GM12878 (cell line): Measurements from ENCODE around the gene MLLT3. TPM values are rescaled to one million over a fixed set of nuclear protein-coding genes. Genes with fewer than 3 reads are reported as not detected.

Source experiments
- ASH2L ChIP-seq: fragments of 300-600, 200-600 bp; sonication (generic); IDR thresholded peaks from 2 replicates; pipeline ENCODE4 v1.6.1; 2017; ENCODE audit warnings: low read depth, mild to moderate bottlenecking, borderline replicate concordance
- ATF2 ChIP-seq: IDR thresholded peaks from 2 replicates; pipeline ENCODE4 v1.6.1; 2012; ENCODE audit warnings: low read length, inconsistent platforms
- BCL3 ChIP-seq: IDR thresholded peaks from 2 replicates; pipeline ENCODE4 v1.6.1; 2011; ENCODE audit warnings: borderline replicate concordance, low read depth, mild to moderate bottlenecking, moderate library complexity, low read length; ENCODE audit not compliant: insufficient read depth, poor library complexity, severe bottlenecking
- BHLHE40 ChIP-seq, 2 experiments: fragments of 450-650 bp in 1 of 2; IDR thresholded peaks; 2 replicates each; pipeline ENCODE4 v1.6.1; 2011 to 2017; ENCODE audit warnings: low read depth in 2 of 2, borderline replicate concordance in 1 of 2, improper control_type of control experiment in 1 of 2, low read length in 1 of 2, mild to moderate bottlenecking in 1 of 2
- CBFB ChIP-seq: IDR thresholded peaks from 2 replicates; pipeline ENCODE4 v1.6.1; 2016; ENCODE audit warnings: antibody characterized with exemption, low read depth
- CEBPZ ChIP-seq: fragments of 150-350 bp; IDR thresholded peaks from 2 replicates; pipeline ENCODE4 v1.6.1; 2016; ENCODE audit warnings: low read depth, low read length
- CREB1 ChIP-seq: IDR thresholded peaks from 2 replicates; pipeline ENCODE4 v1.6.1; 2012; ENCODE audit warnings: low read depth, mild to moderate bottlenecking, inconsistent platforms
- DPF2 ChIP-seq: fragments of 450-650 bp; IDR thresholded peaks from 2 replicates; pipeline ENCODE4 v1.6.1; 2017; ENCODE audit warnings: mild to moderate bottlenecking
- ELK1 ChIP-seq: IDR thresholded peaks from 2 replicates; pipeline ENCODE4 v1.6.1; 2012; ENCODE audit warnings: low read depth, low read length, improper control_type of control experiment
- GABPA ChIP-seq: IDR thresholded peaks from 2 replicates; pipeline ENCODE4 v1.6.1; 2014; ENCODE audit warnings: antibody characterized with exemption, low read depth, mild to moderate bottlenecking, inconsistent platforms
- HCFC1 ChIP-seq: fragments of 150-350 bp; IDR thresholded peaks from 2 replicates; pipeline ENCODE4 v1.6.1; 2014; ENCODE audit warnings: low read length
- HDGF ChIP-seq: fragments of 450-650 bp; IDR thresholded peaks from 2 replicates; pipeline ENCODE4 v1.6.1; 2016; ENCODE audit warnings: antibody characterized with exemption
- IKZF1 ChIP-seq: fragments of 450-650 bp; conservative IDR thresholded peaks from 2 replicates; pipeline ENCODE4 v1.6.1; 2017; ENCODE audit warnings: antibody characterized with exemption, mild to moderate bottlenecking
- KLF5 ChIP-seq: fragments of 450-650 bp; IDR thresholded peaks from 2 replicates; pipeline ENCODE4 v1.6.1; 2014; ENCODE audit warnings: mild to moderate bottlenecking; ENCODE audit not compliant: partially characterized antibody
- MLLT1 ChIP-seq: fragments of 450-650 bp; IDR thresholded peaks from 2 replicates; pipeline ENCODE4 v1.6.1; 2016; ENCODE audit warnings: mild to moderate bottlenecking
- MYB ChIP-seq: fragments of 150-350 bp; IDR thresholded peaks from 2 replicates; pipeline ENCODE4 v1.6.1; 2014; ENCODE audit warnings: mild to moderate bottlenecking, low read depth, low read length, borderline replicate concordance
- NFXL1 ChIP-seq: fragments of 450-650 bp; IDR thresholded peaks from 2 replicates; pipeline ENCODE4 v1.6.1; 2017; ENCODE audit warnings: antibody characterized with exemption, mild to moderate bottlenecking, borderline replicate concordance
- RAD51 ChIP-seq: fragments of 450-650 bp; IDR thresholded peaks from 2 replicates; pipeline ENCODE4 v1.6.1; 2016; ENCODE audit warnings: moderate library complexity, mild to moderate bottlenecking, inconsistent platforms
- SMARCA5 ChIP-seq: fragments of 450-650 bp; IDR thresholded peaks from 2 replicates; pipeline ENCODE4 v1.6.1; 2017; ENCODE audit warnings: mild to moderate bottlenecking
- SP1 ChIP-seq: IDR thresholded peaks from one replicate; pipeline ENCODE4 v1.6.1; 2011; ENCODE audit warnings: low read depth, low read length
- SPI1 ChIP-seq: IDR thresholded peaks from 2 replicates; pipeline ENCODE4 v1.6.1; 2011; ENCODE audit warnings: low read depth, mild to moderate bottlenecking, low read length, moderate library complexity, borderline replicate concordance; ENCODE audit not compliant: insufficient read depth
- SREBF2 ChIP-seq: IDR thresholded peaks from 2 replicates; pipeline ENCODE4 v1.6.1; 2012; ENCODE audit warnings: mild to moderate bottlenecking, low read length
- ZNF217 ChIP-seq: fragments of 450-650 bp; IDR thresholded peaks from 2 replicates; pipeline ENCODE4 v1.6.1; 2017; ENCODE audit warnings: antibody characterized with exemption, mild to moderate bottlenecking
- polyA plus RNA-seq, 11 experiments: library from polyadenylated mRNA; depleted of rRNA in 4 of 11; unstranded in 6 of 11; stranded (reverse) in 5 of 11; fragments of >200 nt; fragmentation: Nextera tagmentation in 4 of 11; fragmentation: Illumina TruSeq in 1 of 11; extraction: Ambion mirVana in 4 of 11; extraction: Trizol in 1 of 11; gene quantifications; 1 replicate in 1 of 11; 2 replicates in 10 of 11; pipeline versions ENCODE4 v1.2.1 to v1.2.3, GENCODE V29; 2011 to 2016; ENCODE audit warnings: inconsistent platforms in 2 of 11, missing spikeins in 2 of 11, low read depth in 1 of 11
- total RNA-seq, 4 experiments: library from RNA; depleted of rRNA in 3 of 4; stranded (reverse); fragments of >200 nt in 3 of 4; fragmentation: Illumina TruSeq in 1 of 4; extraction: Trizol in 1 of 4; gene quantifications; 2 replicates each; pipeline versions ENCODE4 v1.2.1 to v1.2.3, GENCODE V29; 2013 to 2021

MLLT3 gene
- total and polyA plus RNA-seq, 10 of the 15 experiments (the other 5 are each of a cell fraction or from before 2014, with no cell fraction given): 17.7 to 72.3 (median 35.6) TPM

GRCh38 chr9:20623748-20624124 is 1.4 kb upstream of the MLLT3 start (continued):
- no peak for TF ChIP-seq ELK1
- TF ChIP-seq GABPA: no peak
- peak; percentile 93 for TF ChIP-seq HDGF
- TF ChIP-seq MYB: no peak
- TF ChIP-seq HCFC1: no peak
- peak; percentile 73 for TF ChIP-seq MLLT1
- 0 out of 2 replicates have a peak, but pooled peaks have one; percentile 15 for TF ChIP-seq RAD51
- no peak for TF ChIP-seq KLF5
- TF ChIP-seq NFXL1: no peak
- no peak for TF ChIP-seq SREBF2
- TF ChIP-seq CEBPZ: no peak
- no peak for TF ChIP-seq CREB1
- no peak for TF ChIP-seq SMARCA5
- no peak for TF ChIP-seq ASH2L
- TF ChIP-seq BCL3: no peak
- no peak for TF ChIP-seq BHLHE40 (IDR thresholded peaks at IDR 0.05; ENCODE audit: borderline replicate concordance in 1 of 2, low read depth in 2 of 2, low read length in 1 of 2)
- TF ChIP-seq SP1: no peak
- TF ChIP-seq DPF2: no peak
- TF ChIP-seq IKZF1: peak; percentile 52; the same call in 1 of the 2 replicates
- TF ChIP-seq CBFB: no peak
- TF ChIP-seq ATF2: 0 out of 2 replicates have a peak, but pooled peaks have one; percentile 33
- TF ChIP-seq SPI1: peak; percentile 16; the same call in 1 of the 2 replicates
- TF ChIP-seq ZNF217: no peak
